ENCODE results near the gene SYT1.

The SYT1 gene

DNA sequence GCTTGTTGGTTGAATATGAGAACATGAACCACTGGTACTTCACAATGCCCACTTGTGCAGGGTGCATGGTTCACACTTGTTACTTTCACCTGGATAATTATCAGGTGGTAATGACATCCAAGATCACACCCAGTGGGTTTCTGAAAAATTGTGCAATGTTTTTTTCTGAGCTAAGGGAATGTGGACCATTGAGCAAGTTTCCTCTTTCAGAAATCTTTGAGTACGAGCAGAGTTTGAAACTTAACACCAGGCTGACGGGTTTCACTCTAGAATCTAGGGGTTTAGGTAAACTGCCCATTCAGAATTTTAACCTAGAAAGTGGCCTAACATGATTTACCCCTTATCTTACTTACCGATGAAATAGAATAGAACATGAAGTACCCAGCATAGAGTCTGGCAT is 436.6 kb downstream of the SYT1 start:
- TF ChIP-seq, protein P1, sequence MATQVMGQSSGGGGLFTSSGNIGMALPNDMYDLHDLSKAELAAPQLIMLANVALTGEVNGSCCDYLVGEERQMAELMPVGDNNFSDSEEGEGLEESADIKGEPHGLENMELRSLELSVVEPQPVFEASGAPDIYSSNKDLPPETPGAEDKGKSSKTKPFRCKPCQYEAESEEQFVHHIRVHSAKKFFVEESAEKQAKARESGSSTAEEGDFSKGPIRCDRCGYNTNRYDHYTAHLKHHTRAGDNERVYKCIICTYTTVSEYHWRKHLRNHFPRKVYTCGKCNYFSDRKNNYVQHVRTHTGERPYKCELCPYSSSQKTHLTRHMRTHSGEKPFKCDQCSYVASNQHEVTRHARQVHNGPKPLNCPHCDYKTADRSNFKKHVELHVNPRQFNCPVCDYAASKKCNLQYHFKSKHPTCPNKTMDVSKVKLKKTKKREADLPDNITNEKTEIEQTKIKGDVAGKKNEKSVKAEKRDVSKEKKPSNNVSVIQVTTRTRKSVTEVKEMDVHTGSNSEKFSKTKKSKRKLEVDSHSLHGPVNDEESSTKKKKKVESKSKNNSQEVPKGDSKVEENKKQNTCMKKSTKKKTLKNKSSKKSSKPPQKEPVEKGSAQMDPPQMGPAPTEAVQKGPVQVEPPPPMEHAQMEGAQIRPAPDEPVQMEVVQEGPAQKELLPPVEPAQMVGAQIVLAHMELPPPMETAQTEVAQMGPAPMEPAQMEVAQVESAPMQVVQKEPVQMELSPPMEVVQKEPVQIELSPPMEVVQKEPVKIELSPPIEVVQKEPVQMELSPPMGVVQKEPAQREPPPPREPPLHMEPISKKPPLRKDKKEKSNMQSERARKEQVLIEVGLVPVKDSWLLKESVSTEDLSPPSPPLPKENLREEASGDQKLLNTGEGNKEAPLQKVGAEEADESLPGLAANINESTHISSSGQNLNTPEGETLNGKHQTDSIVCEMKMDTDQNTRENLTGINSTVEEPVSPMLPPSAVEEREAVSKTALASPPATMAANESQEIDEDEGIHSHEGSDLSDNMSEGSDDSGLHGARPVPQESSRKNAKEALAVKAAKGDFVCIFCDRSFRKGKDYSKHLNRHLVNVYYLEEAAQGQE (IDR thresholded peaks at IDR 0.05; ENCODE audit: insufficient read depth in 1 of 2, low read depth in 2 of 2, low read length in 2 of 2): no peak
- TF ChIP-seq FOXP2 (optimal IDR thresholded peaks at IDR 0.05; ENCODE audit: borderline replicate concordance, extremely low read depth, extremely low read length, insufficient read depth) (no peak), TAF1 (IDR thresholded peaks at IDR 0.05; ENCODE audit: borderline replicate concordance, insufficient read depth, low read length) (no peak), POLR2AphosphoS5 (IDR thresholded peaks at IDR 0.05; ENCODE audit: low read depth, low read length) (no peak), SIN3A (IDR thresholded peaks at IDR 0.05; ENCODE audit: borderline replicate concordance, insufficient read depth, low read length) (no peak)

DNA sequence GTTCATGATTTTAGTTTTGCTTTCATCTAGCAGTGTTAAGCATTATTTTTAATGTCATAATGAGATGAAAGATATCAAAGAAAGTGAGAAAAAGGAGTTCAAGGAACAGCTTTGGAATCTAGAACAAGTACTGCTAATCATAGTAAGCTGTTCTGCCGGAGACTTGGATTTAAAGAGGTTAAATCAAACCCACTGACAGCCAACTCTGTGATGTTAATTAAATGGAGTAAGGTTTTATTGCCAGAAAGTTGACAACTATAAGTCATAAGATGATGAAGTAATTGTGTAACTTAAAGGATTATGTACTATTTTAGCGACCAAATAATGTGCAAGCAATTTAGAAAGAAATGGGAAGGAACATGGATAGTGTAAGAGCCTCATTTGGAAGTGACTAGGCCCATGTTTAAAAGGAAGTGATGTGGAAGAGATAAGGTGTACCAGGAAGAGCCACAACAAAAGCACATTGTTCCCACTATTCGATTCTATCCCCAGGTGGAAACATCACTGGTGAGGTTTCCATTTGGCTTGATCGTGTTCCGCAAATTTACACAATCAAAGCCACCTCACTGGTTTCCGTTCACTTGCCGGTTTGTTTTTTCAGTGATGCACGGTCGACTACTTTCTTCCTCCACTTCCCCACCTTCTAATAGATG is 437.7 kb downstream of the SYT1 start:
- TF ChIP-seq POLR2AphosphoS5 (IDR thresholded peaks at IDR 0.05; ENCODE audit: low read depth, low read length) (no peak), FOXP2 (optimal IDR thresholded peaks at IDR 0.05; ENCODE audit: borderline replicate concordance, extremely low read depth, extremely low read length, insufficient read depth) (no peak)
- TF ChIP-seq, protein P1 (IDR thresholded peaks at IDR 0.05; ENCODE audit: insufficient read depth in 1 of 2, low read depth in 2 of 2, low read length in 2 of 2): no peak

DNA sequence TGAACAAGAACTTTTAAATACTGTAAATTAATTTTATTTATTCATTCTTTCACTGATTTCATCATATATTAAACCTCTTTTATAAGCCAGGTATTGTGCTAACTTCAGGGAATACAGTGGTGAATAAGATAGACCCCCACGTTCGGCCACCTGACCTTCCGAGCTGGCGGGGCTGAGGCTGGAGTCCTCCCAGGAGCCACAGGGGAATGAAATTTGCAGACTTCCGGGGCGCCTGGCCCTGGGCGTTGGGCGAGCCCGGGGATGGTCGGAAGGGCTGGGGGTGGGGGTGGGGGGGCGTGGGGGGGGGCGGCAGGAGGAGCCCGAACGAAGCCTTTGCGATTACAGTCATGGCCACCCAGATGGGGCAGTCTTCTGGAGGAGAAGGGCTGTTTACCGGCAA is 442.8 kb downstream of the SYT1 start:
- TF ChIP-seq, protein P1 (IDR thresholded peaks at IDR 0.05; ENCODE audit: insufficient read depth in 1 of 2, low read depth in 2 of 2, low read length in 2 of 2): no peak
- TF ChIP-seq TAF1 (IDR thresholded peaks at IDR 0.05; ENCODE audit: borderline replicate concordance, insufficient read depth, low read length): no peak
- no peak for TF ChIP-seq FOXP2 (optimal IDR thresholded peaks at IDR 0.05; ENCODE audit: borderline replicate concordance, extremely low read depth, extremely low read length, insufficient read depth)

DNA sequence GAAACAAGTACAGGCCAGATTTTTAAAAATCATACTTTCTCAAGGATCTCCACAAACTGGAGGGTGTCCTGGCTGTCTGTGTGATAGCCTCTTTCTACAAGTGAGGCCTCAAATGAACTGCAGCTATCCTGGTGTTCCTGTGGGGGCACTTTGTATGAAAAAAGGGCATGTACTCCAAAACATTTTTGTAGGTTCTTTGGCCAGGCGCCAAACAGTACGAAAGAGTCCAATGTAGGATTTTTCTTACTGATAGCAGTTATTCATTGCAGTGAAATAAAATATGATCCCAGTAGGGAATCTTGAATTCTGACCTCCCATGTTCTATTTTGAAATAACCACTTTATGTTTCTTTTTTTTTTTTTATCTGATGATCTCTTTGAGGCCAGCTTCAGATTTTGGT is 444.5 kb downstream of the SYT1 start:
- no peak for TF ChIP-seq SIN3A (IDR thresholded peaks at IDR 0.05; ENCODE audit: borderline replicate concordance, insufficient read depth, low read length)

DNA sequence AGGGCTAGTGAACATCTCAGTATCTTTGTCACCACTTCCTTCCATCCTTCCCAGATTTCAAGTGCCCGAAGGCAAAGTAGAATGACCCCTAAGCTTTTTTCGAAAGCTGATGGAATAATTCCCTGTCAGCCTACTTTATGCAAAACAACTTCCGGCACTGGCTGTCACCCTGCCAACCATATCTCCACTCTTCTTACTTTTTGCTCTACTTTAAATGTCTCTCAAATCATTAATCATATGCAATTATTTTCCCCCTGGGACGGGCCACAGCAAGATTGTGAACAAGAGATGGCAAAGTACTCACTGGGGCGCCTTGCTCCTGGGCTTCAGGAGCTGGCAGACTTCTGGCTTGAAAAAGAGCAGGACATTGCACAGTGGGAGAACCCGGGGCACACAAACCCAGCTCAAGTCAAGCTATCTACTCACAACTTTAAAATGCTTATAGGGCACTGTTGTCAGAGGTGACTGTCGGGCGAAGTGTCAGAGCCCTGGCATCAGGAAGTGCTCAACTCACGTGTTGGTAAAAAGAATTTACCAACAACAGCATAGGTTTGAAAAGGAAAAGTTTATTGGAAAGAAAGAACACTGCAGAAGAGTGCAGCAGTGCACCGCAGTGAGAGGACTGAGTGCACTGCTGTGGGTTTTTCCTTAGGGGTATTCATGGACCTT is 452.7 kb downstream of the SYT1 start:
- TF ChIP-seq FOXP2 (optimal IDR thresholded peaks at IDR 0.05; ENCODE audit: borderline replicate concordance, extremely low read depth, extremely low read length, insufficient read depth) (no peak), POLR2AphosphoS5 (IDR thresholded peaks at IDR 0.05; ENCODE audit: low read depth, low read length) (no peak), SIN3A (IDR thresholded peaks at IDR 0.05; ENCODE audit: borderline replicate concordance, insufficient read depth, low read length) (no peak), TAF1 (IDR thresholded peaks at IDR 0.05; ENCODE audit: borderline replicate concordance, insufficient read depth, low read length) (no peak)
- TF ChIP-seq, protein P1 (IDR thresholded peaks at IDR 0.05; ENCODE audit: insufficient read depth in 1 of 2, low read depth in 2 of 2, low read length in 2 of 2): no peak
